ENCODE measurements around the gene PAPPA2. TPM values are rescaled to one million over a fixed set of nuclear protein-coding genes. Genes with fewer than 3 reads are reported as not detected.
A peak's percentile ranks its signal among the peaks of the same experiment; 100 is the strongest.

Gene PAPPA2
- total RNA-seq, 1 donor from 2014 or later: under 0.01 TPM

- no peak for DNase-seq (ENCODE audit: low read depth in 2 of 2)
Measured at GRCh38 chr1:176494436-176494835, 31.5 kb downstream of the PAPPA2 start.

GRCh38 chr1:176499671-176500070, 36.7 kb downstream of the PAPPA2 start:
- DNase-seq (ENCODE audit: low read depth in 2 of 2): no peak

GRCh38 chr1:176501599-176501998, 38.6 kb downstream of the PAPPA2 start:
- DNase-seq (ENCODE audit: low read depth in 2 of 2): no peak

- no peak for DNase-seq (ENCODE audit: low read depth in 2 of 2)
Measured at GRCh38 chr1:176504848-176505553, 42.0 kb downstream of the PAPPA2 start.

GRCh38 chr1:176512966-176513365, 50.0 kb downstream of the PAPPA2 start:
- DNase-seq (ENCODE audit: low read depth in 2 of 2): no peak

- peak in 1 of 2 donors; percentile 2 for DNase-seq (ENCODE audit: low read depth in 2 of 2)
Measured at GRCh38 chr1:176515310-176515709, 52.3 kb downstream of the PAPPA2 start.

- DNase-seq (ENCODE audit: low read depth in 2 of 2): no peak
Measured at GRCh38 chr1:176517484-176517883, 54.5 kb downstream of the PAPPA2 start.

- no peak for DNase-seq (ENCODE audit: low read depth in 2 of 2)
Measured at GRCh38 chr1:176521211-176521610, 58.2 kb downstream of the PAPPA2 start.

GRCh38 chr1:176522310-176522845, 59.4 kb downstream of the PAPPA2 start:
- DNase-seq (ENCODE audit: low read depth in 2 of 2): no peak

- no peak for DNase-seq (ENCODE audit: low read depth in 2 of 2)
Measured at GRCh38 chr1:176529395-176530090, 66.6 kb downstream of the PAPPA2 start.

GRCh38 chr1:176531036-176531435, 68.1 kb downstream of the PAPPA2 start:
- DNase-seq (ENCODE audit: low read depth in 2 of 2): no peak

GRCh38 chr1:176531921-176532897, 69.2 kb downstream of the PAPPA2 start:
- DNase-seq (ENCODE audit: low read depth in 2 of 2): no peak

- no peak for DNase-seq (ENCODE audit: low read depth in 2 of 2)
Measured at GRCh38 chr1:176533020-176533419, 70.0 kb downstream of the PAPPA2 start.

- DNase-seq (ENCODE audit: low read depth in 2 of 2): no peak
Measured at GRCh38 chr1:176536588-176536987, 73.6 kb downstream of the PAPPA2 start.

- DNase-seq (ENCODE audit: low read depth in 2 of 2): no peak
Measured at GRCh38 chr1:176539018-176539417, 76.0 kb downstream of the PAPPA2 start.

GRCh38 chr1:176540428-176540827, 77.5 kb downstream of the PAPPA2 start:
- no peak for DNase-seq (ENCODE audit: low read depth in 2 of 2)

- DNase-seq (ENCODE audit: low read depth in 2 of 2): no peak
Measured at GRCh38 chr1:176541663-176542062, 78.7 kb downstream of the PAPPA2 start.

GRCh38 chr1:176542352-176542751, 79.4 kb downstream of the PAPPA2 start:
- DNase-seq (ENCODE audit: low read depth in 2 of 2): no peak

- DNase-seq (ENCODE audit: low read depth in 2 of 2): no peak
Measured at GRCh38 chr1:176543360-176544129, 80.6 kb downstream of the PAPPA2 start.

GRCh38 chr1:176545034-176545639, 82.2 kb downstream of the PAPPA2 start:
- DNase-seq (ENCODE audit: low read depth in 2 of 2): no peak

Measured in dermis microvascular lymphatic vessel endothelial cell (primary cell).